Testis (tissue), 3 donors: ENCODE results near the gene ALG8. TPM values are rescaled to one million over a fixed set of nuclear protein-coding genes. Genes with fewer than 3 reads are reported as not detected.

Source experiments
- DNase-seq: peaks from one replicate; pipeline ENCODE4 v3.0.0-alpha.2; 2019
- H3K27ac ChIP-seq, 2 donors: fragments of 200-600 bp; sonication (generic); one replicate each; pipeline ENCODE4 v1.5.1; 2019
- H3K27me3 ChIP-seq: fragments of 200-600 bp; sonication (generic); one replicate; pipeline ENCODE4 v1.5.1; 2019
- H3K36me3 ChIP-seq: fragments of 200-600 bp; sonication (generic); one replicate; pipeline ENCODE4 v1.5.1; 2017; ENCODE audit warnings: low read depth; ENCODE audit errors: missing control alignments
- H3K4me1 ChIP-seq: fragments of 200-600 bp; sonication (generic); one replicate; pipeline ENCODE4 v1.5.1; 2019
- H3K4me3 ChIP-seq, 2 donors: fragments of 200-600 bp; sonication (generic); one replicate each; pipeline ENCODE4 v1.5.1; 2017 to 2019
- H3K9me3 ChIP-seq: fragments of 200-600 bp; sonication (generic); one replicate; pipeline ENCODE4 v1.5.1; 2017
- CTCF ChIP-seq, 3 experiments: fragments of 450-650 bp in 2 of 3; fragments of 200-600 bp in 1 of 3; sonication (generic) in 1 of 3; IDR thresholded peaks; one replicate each; pipeline ENCODE4 v1.5.1; 2016 to 2019; ENCODE audit warnings: antibody characterized with exemption in 3 of 3, mild to moderate bottlenecking in 2 of 3, moderate library complexity in 1 of 3
- POLR2A ChIP-seq: fragments of 450-650 bp; IDR thresholded peaks from one replicate; pipeline ENCODE4 v1.6.1; 2017; ENCODE audit warnings: antibody characterized with exemption, mild to moderate bottlenecking, moderate library complexity
- WGBS, 2 donors: methylation state at CpG; one replicate each; pipeline ENCODE4 v1.1.5; 2018; 5-methylcytosine and 5-hydroxymethylcytosine counted together
- intact Hi-C: fragments of 100-400 bp; cut with DNase I; formaldehyde crosslinking; loops from one replicate; pipeline ENCODE4 v1.15.1; 2023; ENCODE audit warnings: low total_unique reads
- polyA plus RNA-seq: library from polyadenylated mRNA; stranded (reverse); fragments of 350-450 nt; fragmentation: Illumina TruSeq; extraction: RNeasy Lipid Tissue Mini Kit (QIAGEN cat#74804); gene quantifications from one replicate; pipeline ENCODE4 v1.2.3, GENCODE V29; 2014; ENCODE audit warnings: low read depth, low replicate concordance; ENCODE audit not compliant: insufficient read depth
- total RNA-seq, 2 donors: library from RNA; depleted of rRNA; stranded (reverse); fragments of >200 nt; gene quantifications; one replicate each; pipeline ENCODE4 v1.2.3, GENCODE V29; 2016

ALG8 gene
- total and polyA plus RNA-seq, 3 donors from 2014 or later: 61.2 to 115 (median 61.5) TPM

GRCh38 chr11:78150346-78150745 lies 10.9 kb upstream of the ALG8 start:
- 90 to 91% methylated on average over 4 of the region's 4 CpGs for WGBS, 2 donors
- Histone ChIP-seq H3K27ac (no peak overlapping the region), H3K9me3 (no peaks in the 10 kb centered on the region), H3K27me3 (no peaks in the 10 kb centered on the region), H3K4me3 (no peak overlapping the region), H3K36me3 (no peaks in the 10 kb centered on the region), H3K4me1 (no peaks in the 10 kb centered on the region)
- TF ChIP-seq POLR2A (no peak), CTCF (IDR thresholded peaks at IDR 0.05) (no peak)
- intact Hi-C loops: no loop called here
- no peak for DNase-seq

GRCh38 chr11:78149646-78150045 lies 10.2 kb upstream of the ALG8 start:
- intact Hi-C loops: no loop called here
- no peaks in the 10 kb centered on the region for H3K9me3 ChIP-seq
- no peaks in the 10 kb centered on the region for H3K4me1 ChIP-seq
- no peak for TF ChIP-seq CTCF (IDR thresholded peaks at IDR 0.05)
- TF ChIP-seq POLR2A: no peak
- no peaks in the 10 kb centered on the region for H3K36me3 ChIP-seq
- no peak overlapping the region for H3K27ac ChIP-seq
- DNase-seq: no peak
- no peak overlapping the region for H3K4me3 ChIP-seq
- H3K27me3 ChIP-seq: no peaks in the 10 kb centered on the region
- WGBS, 2 donors: 26% methylated on average over 1 of the region's 1 CpG

- intact Hi-C loops: no loop called here
- no peak for TF ChIP-seq CTCF (IDR thresholded peaks at IDR 0.05)
- no peak for TF ChIP-seq POLR2A
- H3K4me1 ChIP-seq: no peaks in the 10 kb centered on the region
- no peaks in the 10 kb centered on the region for H3K9me3 ChIP-seq
- no peak overlapping the region for H3K27ac ChIP-seq
- 92 to 97% methylated on average over 2 of the region's 2 CpGs for WGBS, 2 donors
- DNase-seq: no peak
- no peaks in the 10 kb centered on the region for H3K27me3 ChIP-seq
- no peaks in the 10 kb centered on the region for H3K36me3 ChIP-seq
- H3K4me3 ChIP-seq: no peak overlapping the region
Measured at GRCh38 chr11:78147807-78148206, 8.4 kb upstream of the ALG8 start.

- WGBS, 2 donors: 93% methylated on average over 1 of the region's 1 CpG
- intact Hi-C loops: no loop called here
- no peak overlapping the region for H3K27ac ChIP-seq
Measured at GRCh38 chr11:78145511-78146025, 6.1 kb upstream of the ALG8 start.

More at GRCh38 chr11:78145511-78146025, 6.1 kb upstream of the ALG8 start:
- Histone ChIP-seq H3K36me3 (no peaks in the 10 kb centered on the region), H3K27me3 (no peaks in the 10 kb centered on the region), H3K4me1 (no peaks in the 10 kb centered on the region), H3K9me3 (no peaks in the 10 kb centered on the region), H3K4me3 (no peak overlapping the region)
- DNase-seq: no peak
- TF ChIP-seq POLR2A (no peak), CTCF (IDR thresholded peaks at IDR 0.05) (no peak)
